GM06990 (cell line): Measurements from ENCODE around the gene TANGO6.

Experiments
- DNase-seq: peaks from one replicate; pipeline ENCODE4 v3.0.0-alpha.2; 2011; ENCODE audit not compliant: insufficient read length; ENCODE audit errors: extremely low read depth
- H3K27me3 ChIP-seq: replicated peaks from 2 replicates; pipeline ENCODE4 v1.6.0; 2011; ENCODE audit warnings: low read length; ENCODE audit not compliant: control insufficient read depth, insufficient read depth
- H3K36me3 ChIP-seq: 2 replicates; pipeline ENCODE4 v1.5.1; 2011; ENCODE audit warnings: low read length; ENCODE audit not compliant: control insufficient read depth, insufficient read depth
- H3K4me3 ChIP-seq: replicated peaks from 2 replicates; pipeline ENCODE4 v1.5.1; 2011; ENCODE audit warnings: low read depth, mild to moderate bottlenecking, control low read depth, low read length
- TF ChIP-seq, protein P1 (sequence below): IDR thresholded peaks from 2 replicates; pipeline ENCODE4 v1.5.1; 2011; ENCODE audit warnings: low read length, control low read depth, mild to moderate bottlenecking, inconsistent platforms; ENCODE audit not compliant: insufficient read depth, poor library complexity, severe bottlenecking

Gene TANGO6

DNA sequence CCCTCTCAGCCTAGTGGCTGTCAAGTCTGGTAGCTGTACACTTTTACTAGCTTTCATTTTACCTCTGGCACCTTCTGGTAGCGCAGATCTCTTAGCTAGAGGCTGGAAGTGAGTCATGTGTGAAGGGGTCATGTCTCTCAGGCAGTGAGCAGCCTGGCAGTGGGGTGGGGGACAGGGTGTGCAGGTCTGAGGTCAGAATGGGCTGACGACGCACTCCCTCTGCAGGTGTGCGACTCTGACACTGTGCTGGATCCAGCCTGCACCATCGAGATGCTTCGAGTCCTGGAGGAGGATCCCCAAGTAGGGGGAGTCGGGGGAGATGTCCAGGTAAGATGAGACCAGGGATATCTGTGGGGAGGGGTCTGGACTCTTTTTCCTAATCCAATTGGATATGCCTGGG lies 269.9 kb downstream of the TANGO6 start:
- Histone ChIP-seq H3K36me3 (peaks cover 11% of the 10 kb centered on the region), H3K27me3 (no peaks in the 10 kb centered on the region), H3K4me3 (no peak overlapping the region)
- TF ChIP-seq, protein P1, sequence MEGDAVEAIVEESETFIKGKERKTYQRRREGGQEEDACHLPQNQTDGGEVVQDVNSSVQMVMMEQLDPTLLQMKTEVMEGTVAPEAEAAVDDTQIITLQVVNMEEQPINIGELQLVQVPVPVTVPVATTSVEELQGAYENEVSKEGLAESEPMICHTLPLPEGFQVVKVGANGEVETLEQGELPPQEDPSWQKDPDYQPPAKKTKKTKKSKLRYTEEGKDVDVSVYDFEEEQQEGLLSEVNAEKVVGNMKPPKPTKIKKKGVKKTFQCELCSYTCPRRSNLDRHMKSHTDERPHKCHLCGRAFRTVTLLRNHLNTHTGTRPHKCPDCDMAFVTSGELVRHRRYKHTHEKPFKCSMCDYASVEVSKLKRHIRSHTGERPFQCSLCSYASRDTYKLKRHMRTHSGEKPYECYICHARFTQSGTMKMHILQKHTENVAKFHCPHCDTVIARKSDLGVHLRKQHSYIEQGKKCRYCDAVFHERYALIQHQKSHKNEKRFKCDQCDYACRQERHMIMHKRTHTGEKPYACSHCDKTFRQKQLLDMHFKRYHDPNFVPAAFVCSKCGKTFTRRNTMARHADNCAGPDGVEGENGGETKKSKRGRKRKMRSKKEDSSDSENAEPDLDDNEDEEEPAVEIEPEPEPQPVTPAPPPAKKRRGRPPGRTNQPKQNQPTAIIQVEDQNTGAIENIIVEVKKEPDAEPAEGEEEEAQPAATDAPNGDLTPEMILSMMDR, result no peak
- no peak for DNase-seq

DNA sequence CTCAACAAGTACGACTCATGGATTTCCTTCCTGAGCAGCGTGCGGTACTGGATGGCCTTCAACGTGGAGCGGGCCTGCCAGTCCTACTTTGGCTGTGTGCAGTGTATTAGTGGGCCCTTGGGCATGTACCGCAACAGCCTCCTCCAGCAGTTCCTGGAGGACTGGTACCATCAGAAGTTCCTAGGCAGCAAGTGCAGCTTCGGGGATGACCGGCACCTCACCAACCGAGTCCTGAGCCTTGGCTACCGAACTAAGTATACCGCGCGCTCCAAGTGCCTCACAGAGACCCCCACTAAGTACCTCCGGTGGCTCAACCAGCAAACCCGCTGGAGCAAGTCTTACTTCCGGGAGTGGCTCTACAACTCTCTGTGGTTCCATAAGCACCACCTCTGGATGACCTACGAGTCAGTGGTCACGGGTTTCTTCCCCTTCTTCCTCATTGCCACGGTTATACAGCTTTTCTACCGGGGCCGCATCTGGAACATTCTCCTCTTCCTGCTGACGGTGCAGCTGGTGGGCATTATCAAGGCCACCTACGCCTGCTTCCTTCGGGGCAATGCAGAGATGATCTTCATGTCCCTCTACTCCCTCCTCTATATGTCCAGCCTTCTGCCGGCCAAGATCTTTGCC lies 271.1 kb downstream of the TANGO6 start:
- DNase-seq, result no peak
- H3K27me3 ChIP-seq, result no peaks in the 10 kb centered on the region
- H3K4me3 ChIP-seq, result no peak overlapping the region
- peaks cover 20% of the 10 kb centered on the region for H3K36me3 ChIP-seq
- TF ChIP-seq, protein P1, result no peak

DNA sequence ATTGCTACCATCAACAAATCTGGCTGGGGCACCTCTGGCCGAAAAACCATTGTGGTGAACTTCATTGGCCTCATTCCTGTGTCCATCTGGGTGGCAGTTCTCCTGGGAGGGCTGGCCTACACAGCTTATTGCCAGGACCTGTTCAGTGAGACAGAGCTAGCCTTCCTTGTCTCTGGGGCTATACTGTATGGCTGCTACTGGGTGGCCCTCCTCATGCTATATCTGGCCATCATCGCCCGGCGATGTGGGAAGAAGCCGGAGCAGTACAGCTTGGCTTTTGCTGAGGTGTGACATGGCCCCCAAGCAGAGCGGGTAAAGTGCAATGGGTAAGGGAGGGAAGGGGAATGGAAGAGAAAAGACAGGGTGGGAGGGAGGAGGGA lies 271.6 kb downstream of the TANGO6 start:
- no peak for DNase-seq
- no peaks in the 10 kb centered on the region for H3K27me3 ChIP-seq
- TF ChIP-seq, protein P1, result no peak
- H3K4me3 ChIP-seq, result no peak overlapping the region
- H3K36me3 ChIP-seq, result peaks cover 22% of the 10 kb centered on the region

DNA sequence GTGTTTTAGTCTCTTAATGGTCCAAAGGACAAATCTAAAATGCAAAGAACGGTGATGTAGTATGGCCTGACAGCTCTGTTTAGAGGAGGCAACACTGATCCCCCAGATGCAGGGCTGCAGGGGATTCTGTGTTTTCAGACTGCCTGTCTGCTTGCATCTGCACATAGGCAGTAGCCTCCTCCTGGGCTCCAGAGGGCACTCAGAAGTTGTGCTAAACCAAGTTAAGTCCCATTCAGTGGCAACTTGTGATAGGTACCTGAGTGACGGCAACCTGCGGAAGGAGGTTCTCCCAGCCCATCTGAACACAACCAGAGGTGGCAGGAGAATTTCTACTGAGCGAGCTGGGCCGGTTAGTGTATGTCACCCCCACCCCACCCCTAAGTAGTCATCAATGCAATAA lies 272.0 kb downstream of the TANGO6 start:
- no peak for DNase-seq
- Histone ChIP-seq H3K36me3 (peaks cover 22% of the 10 kb centered on the region), H3K4me3 (no peak overlapping the region), H3K27me3 (no peaks in the 10 kb centered on the region)
- TF ChIP-seq, protein P1, result no peak

DNA sequence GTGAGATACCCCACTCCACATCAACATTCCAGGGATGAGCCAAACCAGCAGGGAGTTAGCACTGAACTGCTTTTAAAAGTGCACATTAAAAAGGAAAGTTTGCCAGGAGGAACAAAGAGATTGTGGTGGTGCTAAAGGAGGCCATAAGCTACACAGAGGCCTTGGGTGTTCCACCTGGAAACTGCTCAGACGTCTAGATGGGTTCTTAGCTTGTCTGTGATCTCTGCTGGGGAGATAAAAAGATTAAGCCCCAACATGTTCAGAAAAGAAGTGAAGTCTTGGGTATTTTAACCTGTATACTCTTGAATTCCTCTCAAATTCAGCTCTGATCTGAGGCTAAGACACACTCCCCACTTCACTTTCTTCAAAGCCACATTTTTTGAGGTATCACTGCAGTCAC lies 272.5 kb downstream of the TANGO6 start:
- Histone ChIP-seq H3K27me3 (no peaks in the 10 kb centered on the region), H3K36me3 (peaks cover 26% of the 10 kb centered on the region), H3K4me3 (no peak overlapping the region)
- no peak for DNase-seq
- TF ChIP-seq, protein P1, result no peak
